CD14-positive monocyte (primary cell): ENCODE data around the gene KIFC3. TPM values are rescaled to one million over a fixed set of nuclear protein-coding genes. Genes with fewer than 3 reads are reported as not detected.

Experiments used
- DNase-seq, 3 donors: peaks; one replicate each; pipeline ENCODE4 v3.0.0-alpha.2; 2011 to 2022
- H2AFZ ChIP-seq: 2 replicates; pipeline ENCODE4 v1.6.0; 2012; ENCODE audit warnings: mild to moderate bottlenecking, low read depth, low read length, inconsistent platforms; ENCODE audit not compliant: insufficient read depth, poor library complexity, severe bottlenecking
- H3K27ac ChIP-seq, 2 donors: 1 replicate in 1 of 2; 2 replicates in 1 of 2; pipeline ENCODE4 v1.5.1; 2012 to 2013; ENCODE audit warnings: low read length in 2 of 2, control low read depth in 1 of 2, inconsistent platforms in 1 of 2, low read depth in 1 of 2, mild to moderate bottlenecking in 1 of 2
- H3K27me3 ChIP-seq, 2 donors: one replicate each; pipeline versions ENCODE4 v1.6.0 to v1.6.1; 2011 to 2013; ENCODE audit warnings: low read length in 2 of 2; ENCODE audit not compliant: control insufficient read depth in 2 of 2, insufficient read depth in 2 of 2
- H3K36me3 ChIP-seq, 2 donors: replicated peaks in 1 of 2; 1 replicate in 1 of 2; 2 replicates in 1 of 2; pipeline versions ENCODE4 v1.5.1 to v1.6.1; 2012 to 2013; ENCODE audit warnings: low read length in 2 of 2, control low read depth in 1 of 2, inconsistent platforms in 1 of 2, mild to moderate bottlenecking in 1 of 2; ENCODE audit not compliant: insufficient read depth in 2 of 2, control insufficient read depth in 1 of 2
- H3K4me1 ChIP-seq, 2 donors: 1 replicate in 1 of 2; 2 replicates in 1 of 2; pipeline versions ENCODE4 v1.5.1 to v1.6.1; 2012 to 2013; ENCODE audit warnings: low read length in 2 of 2, control low read depth in 1 of 2, inconsistent platforms in 1 of 2, mild to moderate bottlenecking in 1 of 2, moderate library complexity in 1 of 2; ENCODE audit not compliant: insufficient read depth in 2 of 2, control insufficient read depth in 1 of 2
- H3K4me2 ChIP-seq: replicated peaks from 2 replicates; pipeline ENCODE3; 2012; ENCODE audit warnings: low read length, moderate library complexity, mild to moderate bottlenecking; ENCODE audit not compliant: poor library complexity, severe bottlenecking; ENCODE audit errors: extremely low read depth
- H3K4me3 ChIP-seq, 3 experiments: fragments of 200-600 bp in 1 of 3; sonication (generic) in 1 of 3; replicated peaks in 1 of 3; 1 replicate in 2 of 3; 2 replicates in 1 of 3; pipeline ENCODE4 v1.5.1; 2011 to 2013; ENCODE audit warnings: low read length in 3 of 3, mild to moderate bottlenecking in 3 of 3, control low read depth in 2 of 3, low read depth in 2 of 3, inconsistent platforms in 1 of 3, moderate library complexity in 1 of 3
- H3K79me2 ChIP-seq: 2 replicates; pipeline ENCODE4 v1.6.0; 2012; ENCODE audit warnings: mild to moderate bottlenecking, control low read depth, inconsistent platforms, low read length, moderate library complexity; ENCODE audit not compliant: insufficient read depth
- H3K9ac ChIP-seq: 2 replicates; pipeline ENCODE4 v1.6.0; 2017; ENCODE audit warnings: low read length, mild to moderate bottlenecking; ENCODE audit not compliant: insufficient read depth, poor library complexity, severe bottlenecking
- H3K9me3 ChIP-seq, 2 donors: replicated peaks in 1 of 2; 1 replicate in 1 of 2; 2 replicates in 1 of 2; pipeline versions ENCODE4 v1.5.1 to v1.6.1; 2012 to 2013; ENCODE audit warnings: low read length in 2 of 2, control low read depth in 1 of 2; ENCODE audit not compliant: control insufficient read depth in 1 of 2, insufficient read depth in 1 of 2
- H4K20me1 ChIP-seq: 2 replicates; pipeline ENCODE4 v1.6.0; 2012; ENCODE audit warnings: mild to moderate bottlenecking, low read length, control low read depth, moderate library complexity; ENCODE audit not compliant: insufficient read depth
- H3K27ac Mint-ChIP-seq, 7 donors: one replicate each; pipeline ENCODE4 v1.8.0; 2020; ENCODE audit warnings: mild to moderate bottlenecking in 7 of 7, mixed read lengths in 7 of 7, moderate library complexity in 6 of 7, inconsistent platforms in 2 of 7
- H3K27me3 Mint-ChIP-seq, 3 donors: one replicate each; pipeline ENCODE4 v1.8.0; 2021 to 2022; ENCODE audit warnings: low read depth in 3 of 3, mild to moderate bottlenecking in 3 of 3, mixed read lengths in 3 of 3, moderate library complexity in 3 of 3, inconsistent platforms in 1 of 3
- H3K36me3 Mint-ChIP-seq, 2 donors: one replicate each; pipeline ENCODE4 v1.8.0; 2020; ENCODE audit warnings: mixed read lengths in 2 of 2, inconsistent platforms in 1 of 2, mild to moderate bottlenecking in 1 of 2
- H3K4me1 Mint-ChIP-seq: one replicate; pipeline ENCODE4 v1.8.0; 2020; ENCODE audit warnings: mild to moderate bottlenecking, mixed read lengths
- H3K4me3 Mint-ChIP-seq, 2 donors: one replicate each; pipeline ENCODE4 v1.8.0; 2020; ENCODE audit warnings: mild to moderate bottlenecking in 2 of 2, mixed read lengths in 2 of 2, moderate library complexity in 1 of 2
- H3K9me3 Mint-ChIP-seq, 7 donors: one replicate each; pipeline ENCODE4 v1.8.0; 2020 to 2022; ENCODE audit warnings: mixed read lengths in 7 of 7, mild to moderate bottlenecking in 6 of 7, moderate library complexity in 6 of 7, inconsistent platforms in 2 of 7
- WGBS: methylation state at CpG from one replicate; pipeline ENCODE4 v1.1.5; 2013; ENCODE audit warnings: missing lambda C conversion rate; ENCODE audit not compliant: insufficient coverage; 5-methylcytosine and 5-hydroxymethylcytosine counted together
- intact Hi-C, 2 donors: fragments of 100-400 bp; cut with micrococcal nuclease; formaldehyde crosslinking; loops; one replicate each; pipeline versions ENCODE4 v1.15.0 to v1.15.1; 2023
- polyA plus RNA-seq, 3 donors: library from polyadenylated mRNA; depleted of rRNA in 1 of 3; unstranded in 2 of 3; stranded (reverse) in 1 of 3; fragments of 300-500 nt in 2 of 3; fragments of >200 nt in 1 of 3; fragmentation: Illumina TruSeq in 2 of 3; gene quantifications; 1 replicate in 2 of 3; 2 replicates in 1 of 3; pipeline ENCODE4 v1.2.3, GENCODE V29; 2012 to 2021
- TF ChIP-seq, protein P1 (sequence below): fragments of 200-600 bp; IDR thresholded peaks from one replicate; pipeline ENCODE4 v1.8.0; 2022; ENCODE audit warnings: antibody characterized with exemption, mild to moderate bottlenecking

KIFC3 gene
- polyA plus RNA-seq, 3 donors = 0.24 to 1.7 TPM; not detected in 1

DNA sequence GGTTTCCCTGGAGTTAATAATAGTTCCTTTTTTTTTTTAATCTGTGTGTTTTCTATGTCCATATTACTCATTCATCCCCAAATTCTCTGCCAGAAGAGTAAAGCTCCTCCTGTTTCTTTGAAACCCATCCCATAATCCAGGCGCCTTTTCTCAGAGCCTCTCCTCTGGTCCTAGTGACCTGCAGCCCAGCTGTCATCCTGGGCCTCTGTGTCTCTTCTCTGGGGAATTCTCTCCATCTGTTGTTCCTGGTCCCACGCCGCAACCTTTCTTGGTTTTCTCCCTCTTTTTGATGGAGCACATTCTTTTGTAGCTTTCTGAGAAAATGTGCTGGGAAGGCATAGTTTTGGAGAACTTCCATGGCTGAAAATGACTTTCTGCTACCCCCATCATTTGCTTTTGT, 56.5 kb downstream of the KIFC3 start:
- H3K4me3 ChIP-seq = no peak overlapping the region
- no peaks in the 10 kb centered on the region for H3K79me2 ChIP-seq
- Mint-ChIP-seq H3K9me3 (no peaks in the 10 kb centered on the region), H3K4me3 (no peak overlapping the region), H3K27me3 (no peaks in the 10 kb centered on the region), H3K27ac (peak overlapping the region in 1 of 7 donors; percentile 6), H3K36me3 (peaks cover 24 to 47% of the 10 kb centered on the region in 2 donors), H3K4me1 (no peaks in the 10 kb centered on the region)
- no peaks in the 10 kb centered on the region for H3K9me3 ChIP-seq
- H4K20me1 ChIP-seq = no peaks in the 10 kb centered on the region
- no peak overlapping the region for H3K4me2 ChIP-seq
- no peaks in the 10 kb centered on the region for H3K4me1 ChIP-seq
- H2AFZ ChIP-seq = no peak overlapping the region
- H3K9ac ChIP-seq = no peak overlapping the region
- WGBS = 95% methylated on average over 2 of the region's 3 CpGs
- TF ChIP-seq, protein P1, sequence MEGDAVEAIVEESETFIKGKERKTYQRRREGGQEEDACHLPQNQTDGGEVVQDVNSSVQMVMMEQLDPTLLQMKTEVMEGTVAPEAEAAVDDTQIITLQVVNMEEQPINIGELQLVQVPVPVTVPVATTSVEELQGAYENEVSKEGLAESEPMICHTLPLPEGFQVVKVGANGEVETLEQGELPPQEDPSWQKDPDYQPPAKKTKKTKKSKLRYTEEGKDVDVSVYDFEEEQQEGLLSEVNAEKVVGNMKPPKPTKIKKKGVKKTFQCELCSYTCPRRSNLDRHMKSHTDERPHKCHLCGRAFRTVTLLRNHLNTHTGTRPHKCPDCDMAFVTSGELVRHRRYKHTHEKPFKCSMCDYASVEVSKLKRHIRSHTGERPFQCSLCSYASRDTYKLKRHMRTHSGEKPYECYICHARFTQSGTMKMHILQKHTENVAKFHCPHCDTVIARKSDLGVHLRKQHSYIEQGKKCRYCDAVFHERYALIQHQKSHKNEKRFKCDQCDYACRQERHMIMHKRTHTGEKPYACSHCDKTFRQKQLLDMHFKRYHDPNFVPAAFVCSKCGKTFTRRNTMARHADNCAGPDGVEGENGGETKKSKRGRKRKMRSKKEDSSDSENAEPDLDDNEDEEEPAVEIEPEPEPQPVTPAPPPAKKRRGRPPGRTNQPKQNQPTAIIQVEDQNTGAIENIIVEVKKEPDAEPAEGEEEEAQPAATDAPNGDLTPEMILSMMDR = no peak
- peaks cover 25 to 49% of the 10 kb centered on the region in 2 donors for H3K36me3 ChIP-seq
- no peak for DNase-seq
- H3K27me3 ChIP-seq = no peaks in the 10 kb centered on the region
- H3K27ac ChIP-seq = no peak overlapping the region
- intact Hi-C loops = no loop called here

DNA sequence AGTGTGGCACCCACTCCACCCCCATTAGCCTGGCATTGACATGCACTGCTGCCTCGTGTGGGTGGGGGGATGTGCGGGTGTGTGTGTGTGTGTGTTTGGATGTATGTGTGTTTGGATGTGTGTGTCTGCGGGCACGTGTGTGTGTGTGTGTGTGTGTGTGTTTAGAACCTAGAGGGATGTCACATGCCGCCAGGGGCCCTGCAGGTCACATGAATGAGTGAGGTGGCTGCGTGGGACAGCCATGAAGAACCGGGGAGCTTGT, 57.7 kb downstream of the KIFC3 start:
- no peaks in the 10 kb centered on the region for H3K9me3 Mint-ChIP-seq
- H3K27ac Mint-ChIP-seq = no peak overlapping the region
- peaks cover 19 to 45% of the 10 kb centered on the region in 2 donors for H3K36me3 Mint-ChIP-seq
- H3K4me2 ChIP-seq = no peak overlapping the region
- H2AFZ ChIP-seq = no peak overlapping the region
- intact Hi-C loops = no loop called here
- TF ChIP-seq, protein P1 = no peak
- no peak overlapping the region for H3K4me3 Mint-ChIP-seq
- H3K4me1 ChIP-seq = no peaks in the 10 kb centered on the region
- no peak overlapping the region for H3K9ac ChIP-seq
- no peaks in the 10 kb centered on the region for H3K4me1 Mint-ChIP-seq
- no peak for DNase-seq
- H3K36me3 ChIP-seq = peaks cover 22 to 46% of the 10 kb centered on the region in 2 donors
- WGBS = 100% methylated on average over 6 of the region's 7 CpGs
- no peaks in the 10 kb centered on the region for H4K20me1 ChIP-seq
- no peaks in the 10 kb centered on the region for H3K79me2 ChIP-seq
- H3K27me3 Mint-ChIP-seq = no peaks in the 10 kb centered on the region
- H3K27me3 ChIP-seq = no peaks in the 10 kb centered on the region
- no peaks in the 10 kb centered on the region for H3K9me3 ChIP-seq
- H3K4me3 ChIP-seq = no peak overlapping the region
- H3K27ac ChIP-seq = no peak overlapping the region
